ENCODE results near the gene CSPG4.

CSPG4 gene

DNA sequence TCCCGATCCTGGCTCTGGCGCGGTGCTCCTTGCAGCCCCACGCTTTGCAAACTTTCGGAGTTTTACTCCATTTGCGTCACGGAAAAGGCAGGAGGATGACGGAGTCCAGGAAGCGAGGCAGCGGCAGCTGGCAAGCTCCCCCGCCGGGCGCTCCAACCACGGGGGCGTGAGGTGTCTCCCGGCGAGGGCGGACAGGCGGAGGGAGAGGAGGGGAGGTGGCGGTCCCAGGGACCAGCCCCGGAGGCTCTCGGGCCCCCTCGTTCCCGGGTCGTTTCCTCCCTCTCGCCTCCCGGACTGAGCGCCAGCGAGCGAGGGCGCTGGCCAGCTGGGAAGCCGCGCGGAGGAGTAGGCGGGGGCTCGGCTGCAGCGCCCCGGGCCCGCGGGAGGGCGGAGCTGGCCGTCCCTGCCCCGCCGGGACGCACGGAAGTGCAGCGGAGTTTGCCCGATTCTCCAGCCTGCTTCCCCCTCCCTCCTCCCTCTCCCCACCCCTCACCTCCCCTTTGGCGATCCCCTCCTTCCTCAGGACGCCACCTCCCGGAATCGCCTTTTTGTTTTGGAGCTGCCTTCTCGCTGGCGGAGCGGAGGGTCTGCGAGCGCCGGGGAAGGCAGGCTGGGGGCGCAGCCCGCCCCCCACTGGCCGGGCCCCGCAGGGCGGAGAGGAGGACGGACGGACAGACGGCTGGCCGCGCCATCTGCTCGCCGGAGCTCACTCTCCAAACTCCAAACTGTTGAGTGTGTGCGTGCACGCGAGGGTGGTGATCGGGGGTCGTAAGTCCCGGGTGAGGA, 65.1 kb downstream of the CSPG4 start, which contains the start of gene SNX33:
SNX33 (plus strand) TSS at position 543 of the 786 bp plus-strand sequence. CDS start 1,191 bp downstream, outside the sequence.
- no peak for TF ChIP-seq Cebpa-rat (IDR thresholded peaks at IDR 0.05)
- Histone ChIP-seq H3K4me1 (peaks cover 66% of the 10 kb centered on the region), H3K36me3 (peaks cover 8% of the 10 kb centered on the region; the same call in 1 of the 2 replicates), H3K4me2 (peak within 1 kb of the TSS; percentile 89), H4K20me1 (peaks cover 27% of the 10 kb centered on the region), H3K9me3 (no peaks in the 10 kb centered on the region), H3K27me3 (no peaks in the 10 kb centered on the region), H3K4me3 (peak within 1 kb of the TSS; percentile 89), H3K27ac (peak within 1 kb of the TSS; percentile 80), H3K9ac (peak within 1 kb of the TSS; percentile 83)

DNA sequence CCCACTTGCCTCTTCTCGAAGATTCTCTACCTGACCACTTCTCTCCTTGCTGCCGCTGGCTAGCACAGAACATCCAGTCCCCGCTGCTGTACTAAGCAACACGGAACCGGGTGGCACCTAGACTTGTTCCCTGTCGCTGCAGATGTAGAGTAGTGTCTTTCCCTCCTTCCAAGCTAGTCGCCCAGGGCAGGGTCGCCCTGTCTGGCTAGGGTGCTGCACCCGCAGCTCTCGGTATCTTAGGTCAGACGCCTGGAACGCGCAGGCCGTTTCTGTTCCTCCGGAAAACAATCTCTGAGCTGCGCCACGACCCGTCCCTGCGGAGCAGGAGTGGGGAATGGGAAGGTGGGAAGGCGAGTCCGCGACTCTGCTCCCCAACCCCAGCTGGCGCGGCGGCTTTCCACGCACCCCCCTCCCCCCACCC, 65.7 kb downstream of the CSPG4 start:
- peak overlapping the region; percentile 80 for H3K27ac ChIP-seq

DNA sequence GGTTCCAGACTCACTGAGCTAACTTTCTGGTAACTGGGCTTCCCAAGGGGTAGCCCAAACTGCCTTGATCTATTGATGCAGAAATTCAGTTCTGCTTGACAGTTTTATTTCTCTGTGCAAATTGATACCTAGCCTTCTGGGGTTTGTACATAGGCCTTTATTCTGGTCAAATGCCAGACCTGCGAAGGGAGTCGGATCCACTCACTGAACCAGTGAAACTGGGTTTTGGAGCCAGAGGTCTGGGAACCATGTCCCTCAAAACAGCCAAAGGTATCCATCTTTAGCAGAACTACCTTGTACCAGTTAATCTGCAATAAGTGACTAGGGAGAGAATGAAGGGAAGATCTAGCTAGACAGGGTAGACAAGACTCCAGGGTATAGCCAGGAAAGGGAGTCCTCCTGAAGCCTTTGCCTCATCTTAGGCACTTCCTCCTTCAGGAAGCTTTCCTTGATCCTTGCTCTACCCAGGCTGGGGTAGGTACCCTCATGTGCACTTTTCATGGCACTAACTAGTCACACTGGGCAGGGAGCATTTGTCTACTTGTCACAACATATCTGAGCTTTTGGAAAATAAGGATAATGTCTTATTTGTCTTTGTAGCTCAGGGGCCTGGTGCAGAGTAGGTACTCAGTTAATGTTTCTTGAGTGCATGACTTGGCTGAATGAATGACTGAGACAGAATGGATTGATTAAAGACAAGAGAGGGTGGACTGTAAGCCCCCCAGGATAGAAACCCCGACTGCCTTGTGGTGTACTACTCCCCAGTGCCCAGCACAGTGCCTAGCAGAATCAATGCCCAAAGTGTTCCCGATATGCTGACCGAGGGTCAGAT, 66.3 kb downstream of the CSPG4 start:
- Histone ChIP-seq H3K4me3 (peak overlapping the region; percentile 89), H3K9me3 (no peaks in the 10 kb centered on the region), H4K20me1 (peaks cover 15% of the 10 kb centered on the region), H3K4me1 (peaks cover 66% of the 10 kb centered on the region), H3K4me2 (peak overlapping the region; percentile 89), H3K27ac (peak overlapping the region; percentile 80; the same call in 1 of the 2 replicates), H3K9ac (peak overlapping the region; percentile 83), H3K27me3 (no peaks in the 10 kb centered on the region), H3K36me3 (peaks cover 8% of the 10 kb centered on the region; the same call in 1 of the 2 replicates)
- no peak for TF ChIP-seq Cebpa-rat (IDR thresholded peaks at IDR 0.05)

More for the DNA sequence above, 65.7 kb downstream of the CSPG4 start:
- H3K27me3 ChIP-seq = no peaks in the 10 kb centered on the region
- no peaks in the 10 kb centered on the region for H3K9me3 ChIP-seq
- peaks cover 21% of the 10 kb centered on the region for H4K20me1 ChIP-seq
- no peak for TF ChIP-seq Cebpa-rat (IDR thresholded peaks at IDR 0.05)
- H3K4me3 ChIP-seq = peak overlapping the region; percentile 89
- H3K4me1 ChIP-seq = peaks cover 66% of the 10 kb centered on the region
- H3K9ac ChIP-seq = peak overlapping the region; percentile 83
- peak overlapping the region; percentile 89 for H3K4me2 ChIP-seq
- peaks cover 8% of the 10 kb centered on the region; the same call in 1 of the 2 replicates for H3K36me3 ChIP-seq

DNA sequence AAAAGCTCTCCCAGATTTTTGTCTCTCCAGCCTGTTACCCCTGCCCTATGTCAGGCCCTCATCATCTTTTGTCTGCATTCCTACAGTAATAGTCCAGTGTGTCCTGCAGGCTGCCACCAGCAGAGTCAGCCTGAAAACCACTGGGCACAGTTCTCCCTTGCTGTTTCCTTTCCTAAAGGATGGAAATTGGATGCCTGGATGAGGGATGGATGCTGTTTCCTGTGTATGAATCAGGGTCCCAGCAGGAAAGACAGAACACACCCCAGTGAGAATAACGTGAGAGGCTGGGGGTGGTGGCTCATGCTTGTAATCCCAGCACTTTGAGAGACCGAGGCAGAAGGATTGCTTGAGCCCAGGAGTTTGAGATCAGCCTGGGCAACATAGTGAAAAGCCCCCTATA, 68.3 kb downstream of the CSPG4 start:
- Histone ChIP-seq H3K4me1 (peaks cover 51% of the 10 kb centered on the region), H4K20me1 (peaks cover 4% of the 10 kb centered on the region; the same call in 1 of the 2 replicates), H3K4me3 (no peak overlapping the region), H3K27ac (no peak overlapping the region), H3K9me3 (no peaks in the 10 kb centered on the region), H3K27me3 (no peaks in the 10 kb centered on the region), H3K4me2 (no peak overlapping the region), H3K9ac (no peak overlapping the region), H3K36me3 (no peaks in the 10 kb centered on the region)
- TF ChIP-seq Cebpa-rat (IDR thresholded peaks at IDR 0.05) = no peak

DNA sequence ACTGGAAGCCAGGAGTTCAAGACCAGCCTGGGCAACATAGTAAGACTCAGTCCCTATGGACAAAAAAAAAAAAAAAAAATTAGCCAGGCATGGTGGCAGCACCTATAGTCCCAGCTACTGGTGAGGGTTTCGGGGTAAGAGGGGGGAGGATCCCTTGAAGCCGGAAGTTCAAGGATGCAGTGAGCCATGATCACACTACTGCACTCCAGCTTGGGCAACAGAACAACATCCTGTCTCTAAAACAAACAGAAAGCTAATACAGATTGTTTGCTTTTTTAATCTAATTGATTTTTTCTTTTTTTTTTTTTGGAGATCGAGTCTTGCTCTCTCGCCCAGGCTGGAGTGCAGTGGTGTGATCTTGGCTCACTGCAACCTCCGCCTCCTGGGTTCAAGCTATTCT, 71.0 kb downstream of the CSPG4 start:
- Histone ChIP-seq H3K27ac (no peak overlapping the region), H3K4me3 (no peak overlapping the region), H3K4me1 (peaks cover 56% of the 10 kb centered on the region), H3K4me2 (peak overlapping the region; percentile 94), H3K9ac (no peak overlapping the region), H3K9me3 (no peaks in the 10 kb centered on the region), H3K36me3 (peaks cover 10% of the 10 kb centered on the region), H3K27me3 (no peaks in the 10 kb centered on the region), H4K20me1 (peaks cover 32% of the 10 kb centered on the region)
- TF ChIP-seq Cebpa-rat (IDR thresholded peaks at IDR 0.05) = no peak

DNA sequence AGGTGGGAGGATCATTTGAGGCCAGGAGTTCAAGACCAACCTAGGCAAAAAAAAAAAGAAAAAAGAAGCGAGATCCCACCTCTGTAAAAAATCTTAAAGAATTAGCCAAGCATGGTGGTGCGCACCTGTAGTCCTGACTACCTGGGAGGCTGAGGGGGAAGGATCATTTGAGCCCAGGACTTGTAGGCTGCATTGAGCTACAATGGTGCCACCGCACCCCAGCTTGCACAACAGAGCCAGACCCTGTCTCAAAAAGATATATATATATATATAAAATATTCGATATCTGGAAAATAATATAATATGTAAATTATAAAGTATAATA, 71.5 kb downstream of the CSPG4 start:
- H3K36me3 ChIP-seq = peaks cover 11% of the 10 kb centered on the region
- H3K9me3 ChIP-seq = no peaks in the 10 kb centered on the region
- peak overlapping the region; percentile 83; the same call in 1 of the 2 replicates for H3K4me3 ChIP-seq

DNA sequence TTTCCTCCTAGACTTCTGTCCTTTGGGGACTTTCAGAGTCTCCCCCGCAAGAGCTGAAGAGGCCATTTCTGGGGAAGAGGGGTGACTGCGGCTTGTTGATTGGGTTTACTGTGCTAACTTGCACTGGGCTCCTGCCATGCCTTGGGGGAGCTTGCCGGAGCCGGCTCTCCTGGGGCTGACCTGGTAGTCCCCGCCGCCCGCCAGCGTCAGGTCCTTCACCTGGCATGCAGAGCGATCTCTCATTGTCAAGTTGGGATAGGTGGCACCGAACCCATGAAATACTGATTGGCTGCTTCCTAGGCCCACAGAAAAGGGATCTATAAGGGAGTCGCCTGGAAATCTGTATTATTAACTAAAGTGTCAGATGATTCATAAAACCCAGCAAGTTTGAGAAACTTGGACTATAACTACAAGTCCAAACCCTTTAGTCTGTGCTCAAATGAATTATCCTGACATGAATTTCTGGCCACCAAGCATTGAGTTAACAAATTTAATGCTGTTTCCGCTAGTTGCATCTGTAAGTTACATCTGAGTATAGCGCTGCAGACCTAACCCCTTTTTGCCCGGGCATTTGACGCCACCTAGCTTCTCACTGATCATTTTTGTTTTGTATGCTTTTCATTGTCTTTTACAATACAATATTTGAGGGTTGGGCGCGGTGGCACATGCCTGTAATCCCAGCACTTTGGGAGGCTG, 72.0 kb downstream of the CSPG4 start:
- Histone ChIP-seq H3K36me3 (peaks cover 11% of the 10 kb centered on the region), H3K9ac (peak overlapping the region; percentile 74), H3K27ac (peak overlapping the region; percentile 96), H3K4me1 (peaks cover 56% of the 10 kb centered on the region), H3K27me3 (no peaks in the 10 kb centered on the region), H3K9me3 (no peaks in the 10 kb centered on the region), H4K20me1 (peaks cover 40% of the 10 kb centered on the region), H3K4me2 (peak overlapping the region; percentile 94), H3K4me3 (peak overlapping the region; percentile 83)
- no peak for TF ChIP-seq Cebpa-rat (IDR thresholded peaks at IDR 0.05)

More for the DNA sequence above, 71.5 kb downstream of the CSPG4 start:
- H3K4me2 ChIP-seq = peak overlapping the region; percentile 94
- no peaks in the 10 kb centered on the region for H3K27me3 ChIP-seq
- peaks cover 37% of the 10 kb centered on the region for H4K20me1 ChIP-seq
- TF ChIP-seq Cebpa-rat (IDR thresholded peaks at IDR 0.05) = no peak
- 0 out of 2 replicates have a peak overlapping the region, but pooled peaks have one; percentile 74 for H3K9ac ChIP-seq
- H3K4me1 ChIP-seq = peaks cover 56% of the 10 kb centered on the region
- H3K27ac ChIP-seq = peak overlapping the region; percentile 96; the same call in 1 of the 2 replicates

DNA sequence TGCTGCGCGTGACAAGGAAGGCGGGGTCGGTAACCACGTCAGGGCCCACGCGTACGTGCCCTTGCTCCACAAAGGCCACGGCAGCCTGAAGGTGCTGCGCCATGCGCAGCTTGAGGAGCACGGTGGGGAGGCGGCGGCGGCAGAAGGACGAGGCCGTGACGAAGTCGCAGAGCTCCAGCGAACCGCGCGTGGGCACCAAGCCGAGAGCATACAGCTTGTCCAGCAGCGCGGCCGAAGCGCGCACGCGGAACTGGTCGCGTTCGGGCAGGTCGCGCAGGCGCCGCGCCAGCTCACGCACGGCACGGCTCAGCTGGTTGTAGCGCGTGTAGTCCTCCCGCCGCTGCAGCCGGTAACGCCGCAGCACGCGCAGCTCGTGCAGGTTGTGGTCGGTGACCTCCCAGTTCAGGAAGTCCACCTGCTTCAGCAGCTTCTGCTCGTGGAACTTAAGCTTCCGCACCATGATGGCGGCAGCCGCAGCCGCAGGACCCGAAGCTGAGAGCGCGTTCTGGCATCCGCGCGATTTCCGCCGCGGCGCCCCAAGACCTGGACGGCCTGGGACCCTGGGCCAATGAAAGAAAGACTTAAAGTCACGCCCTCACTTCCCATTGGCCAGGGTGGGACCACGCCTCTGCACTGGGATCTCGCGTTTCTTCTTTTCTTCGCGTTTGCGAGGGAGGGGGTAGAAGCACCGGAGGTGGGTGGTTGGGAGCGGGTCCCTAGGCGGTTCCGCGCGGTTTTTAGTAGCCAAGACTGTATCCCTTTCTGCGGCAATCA, 72.8 kb downstream of the CSPG4 start, which contains the start of gene IMP3:
IMP3 (minus strand) TSS at position 516 of the 774 bp plus-strand sequence; CDS start at position 460, 56 bp downstream.
- TF ChIP-seq Cebpa-rat (IDR thresholded peaks at IDR 0.05) = no peak
- H4K20me1 ChIP-seq = peaks cover 40% of the 10 kb centered on the region
- no peaks in the 10 kb centered on the region for H3K27me3 ChIP-seq
- H3K9me3 ChIP-seq = no peaks in the 10 kb centered on the region
- H3K4me2 ChIP-seq = peak within 1 kb of the TSS; percentile 94
- H3K4me3 ChIP-seq = peak within 1 kb of the TSS; percentile 83
- H3K27ac ChIP-seq = peak within 1 kb of the TSS; percentile 96
- H3K9ac ChIP-seq = peak within 1 kb of the TSS; percentile 91
- peaks cover 11% of the 10 kb centered on the region for H3K36me3 ChIP-seq
- peaks cover 53% of the 10 kb centered on the region for H3K4me1 ChIP-seq
